Stimulated activated naive CD4-positive, alpha-beta T cell (primary cell): ENCODE measurements around the gene IPCEF1.
A peak's percentile ranks its signal among the peaks of the same experiment; 100 is the strongest.

Experiments used
- DNase-seq, 6 experiments: peaks; one replicate each; lab custom pipeline; 2025; lab: John Stamatoyannopoulos, UW

Gene IPCEF1

GRCh38 chr6:154371281-154371680, 14.7 kb upstream of the IPCEF1 start:
- no peak for DNase-seq

- peak in 2 of 6 experiments; percentile 21 to 27 for DNase-seq
Measured at GRCh38 chr6:154370545-154370944, 13.9 kb upstream of the IPCEF1 start.

GRCh38 chr6:154367839-154368695, 11.5 kb upstream of the IPCEF1 start:
- no peak for DNase-seq

GRCh38 chr6:154367336-154367735, 10.7 kb upstream of the IPCEF1 start:
- no peak for DNase-seq

- DNase-seq: no peak
Measured at GRCh38 chr6:154363821-154364220, 7.2 kb upstream of the IPCEF1 start.

- no peak for DNase-seq
Measured at GRCh38 chr6:154361476-154361875, 4.9 kb upstream of the IPCEF1 start.

- no peak for DNase-seq
Measured at GRCh38 chr6:154360476-154360875, 3.9 kb upstream of the IPCEF1 start.

- DNase-seq: no peak
Measured at GRCh38 chr6:154359679-154360078, 3.1 kb upstream of the IPCEF1 start.

GRCh38 chr6:154359161-154359574, 2.6 kb upstream of the IPCEF1 start:
- DNase-seq: peak in 2 of 6 experiments; percentile 7 to 14

- DNase-seq: no peak
Measured at GRCh38 chr6:154358019-154358545, 1.5 kb upstream of the IPCEF1 start.

- DNase-seq: no peak
Measured at GRCh38 chr6:154356113-154356512, 490 bp downstream of the IPCEF1 start.

- DNase-seq: no peak
Measured at GRCh38 chr6:154354265-154354777, 2.3 kb downstream of the IPCEF1 start.

- no peak for DNase-seq
Measured at GRCh38 chr6:154353626-154354025, 3.0 kb downstream of the IPCEF1 start.

GRCh38 chr6:154352898-154353585, 3.6 kb downstream of the IPCEF1 start:
- DNase-seq: no peak

- no peak for DNase-seq
Measured at GRCh38 chr6:154350293-154350692, 6.3 kb downstream of the IPCEF1 start.

GRCh38 chr6:154347981-154348380, 8.6 kb downstream of the IPCEF1 start:
- no peak for DNase-seq

- no peak for DNase-seq
Measured at GRCh38 chr6:154345811-154346210, 10.8 kb downstream of the IPCEF1 start.

- DNase-seq: no peak
Measured at GRCh38 chr6:154343473-154344308, 12.9 kb downstream of the IPCEF1 start.

- no peak for DNase-seq
Measured at GRCh38 chr6:154341871-154342270, 14.7 kb downstream of the IPCEF1 start.

GRCh38 chr6:154341336-154341735, 15.3 kb downstream of the IPCEF1 start:
- no peak for DNase-seq

- DNase-seq: no peak
Measured at GRCh38 chr6:154337406-154338005, 19.1 kb downstream of the IPCEF1 start.
